Omental fat pad (tissue), 4 donors: ENCODE measurements around the gene ABHD4. TPM values are rescaled to one million over a fixed set of nuclear protein-coding genes. Genes with fewer than 3 reads are reported as not detected.
"Not testable (repeated sequence)": the region's sequence is repeated elsewhere in the genome, so short reads cannot be mapped to it uniquely, and the experiment has no call there.

Experiments
- ATAC-seq: fragments of 150-250 bp; one replicate; pipeline ENCODE4 v1.9.1; 2016; ENCODE audit warnings: mild to moderate bottlenecking, moderate library complexity; ENCODE audit not compliant: low FRiP score
- DNase-seq: peaks from one replicate; pipeline ENCODE4 v3.0.0-alpha.2; 2019; ENCODE audit warnings: low spot score
- total RNA-seq, 4 donors: library from RNA; depleted of rRNA; stranded (reverse); fragments of >200 nt; gene quantifications; one replicate each; pipeline ENCODE4 v1.1.0, GENCODE V29; 2016
- TF ChIP-seq, protein P1 (sequence below), 3 donors: fragments of 450-650 bp; IDR thresholded peaks; one replicate each; pipeline ENCODE4 v1.5.1; 2016 to 2017; ENCODE audit warnings: antibody characterized with exemption in 3 of 3, mild to moderate bottlenecking in 3 of 3, moderate library complexity in 2 of 3

ABHD4 gene
- total RNA-seq, 4 donors from 2014 or later, result 14.9 to 33.5 (median 21.1) TPM

GRCh38 chr14:22553445-22553844, 44.7 kb upstream of the ABHD4 start:
- DNase-seq (no peak), ATAC-seq (no peak)
- TF ChIP-seq, protein P1, sequence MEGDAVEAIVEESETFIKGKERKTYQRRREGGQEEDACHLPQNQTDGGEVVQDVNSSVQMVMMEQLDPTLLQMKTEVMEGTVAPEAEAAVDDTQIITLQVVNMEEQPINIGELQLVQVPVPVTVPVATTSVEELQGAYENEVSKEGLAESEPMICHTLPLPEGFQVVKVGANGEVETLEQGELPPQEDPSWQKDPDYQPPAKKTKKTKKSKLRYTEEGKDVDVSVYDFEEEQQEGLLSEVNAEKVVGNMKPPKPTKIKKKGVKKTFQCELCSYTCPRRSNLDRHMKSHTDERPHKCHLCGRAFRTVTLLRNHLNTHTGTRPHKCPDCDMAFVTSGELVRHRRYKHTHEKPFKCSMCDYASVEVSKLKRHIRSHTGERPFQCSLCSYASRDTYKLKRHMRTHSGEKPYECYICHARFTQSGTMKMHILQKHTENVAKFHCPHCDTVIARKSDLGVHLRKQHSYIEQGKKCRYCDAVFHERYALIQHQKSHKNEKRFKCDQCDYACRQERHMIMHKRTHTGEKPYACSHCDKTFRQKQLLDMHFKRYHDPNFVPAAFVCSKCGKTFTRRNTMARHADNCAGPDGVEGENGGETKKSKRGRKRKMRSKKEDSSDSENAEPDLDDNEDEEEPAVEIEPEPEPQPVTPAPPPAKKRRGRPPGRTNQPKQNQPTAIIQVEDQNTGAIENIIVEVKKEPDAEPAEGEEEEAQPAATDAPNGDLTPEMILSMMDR (IDR thresholded peaks at IDR 0.05), result no peak

DNA sequence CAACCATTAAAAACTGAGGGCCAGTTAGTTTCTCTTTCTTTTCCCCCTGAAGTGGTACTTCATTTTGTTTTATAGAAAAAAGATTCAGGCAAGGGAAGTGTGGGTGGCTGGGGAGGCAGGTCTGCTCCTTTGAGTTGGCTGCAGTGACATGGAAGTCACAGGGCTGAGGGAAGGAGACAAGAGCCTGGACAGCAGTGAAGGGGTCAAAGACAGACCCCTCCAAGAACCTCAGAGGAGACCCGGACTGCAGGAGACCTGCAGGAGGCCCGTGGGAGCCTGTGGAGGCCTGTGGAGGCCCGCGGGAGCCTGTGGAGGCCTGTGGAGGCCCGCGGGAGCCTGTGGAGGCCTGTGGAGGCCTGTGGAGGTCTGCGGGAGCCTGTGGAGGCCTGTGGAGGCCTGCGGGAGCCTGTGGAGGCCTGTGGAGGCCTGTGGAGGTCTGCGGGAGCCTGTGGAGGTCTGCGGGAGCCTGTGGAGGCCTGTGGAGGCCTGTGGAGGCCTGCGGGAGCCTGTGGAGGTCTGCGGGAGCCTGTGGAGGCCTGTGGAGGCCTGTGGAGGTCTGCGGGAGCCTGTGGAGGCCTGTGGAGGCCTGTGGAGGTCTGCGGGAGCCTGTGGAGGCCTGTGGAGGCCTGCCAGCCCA, 44.1 kb upstream of the ABHD4 start:
- ATAC-seq, DNase-seq: not testable (repeated sequence)

GRCh38 chr14:22554498-22555383, 43.4 kb upstream of the ABHD4 start:
- TF ChIP-seq, protein P1 (IDR thresholded peaks at IDR 0.05), result no peak
- DNase-seq, result no peak
- ATAC-seq, result no peak

DNA sequence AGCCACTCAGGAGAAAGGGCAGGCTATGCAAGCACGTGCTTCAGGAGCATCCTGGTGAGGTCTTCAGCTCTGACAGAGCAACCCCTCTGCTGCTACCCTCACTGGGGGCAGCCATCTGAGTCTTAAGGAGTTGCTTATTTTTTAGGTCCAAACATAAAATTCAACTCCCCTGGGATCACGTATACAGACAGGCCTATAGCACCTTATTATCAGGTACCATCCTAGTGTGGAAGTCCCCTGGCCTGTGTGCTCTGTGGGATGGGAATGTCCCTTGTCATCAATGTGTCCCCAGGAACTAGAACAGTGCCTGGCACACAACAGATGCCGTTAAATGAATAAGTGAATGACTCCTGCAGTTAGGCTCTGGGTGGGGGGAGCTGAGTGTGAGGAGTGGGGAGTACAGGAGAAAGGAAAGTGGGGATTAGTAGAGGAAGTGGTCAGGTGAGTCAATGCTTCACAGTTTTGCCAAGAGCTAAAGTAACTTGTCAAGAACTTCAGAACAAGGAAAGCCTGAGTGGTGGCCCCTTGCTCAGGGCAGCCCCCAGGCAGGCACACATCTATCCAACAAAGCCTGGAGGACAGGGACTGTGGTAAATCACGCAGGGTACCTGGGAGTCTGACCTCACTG, 42.6 kb upstream of the ABHD4 start:
- ATAC-seq (no peak), DNase-seq (no peak)
- TF ChIP-seq, protein P1 (IDR thresholded peaks at IDR 0.05), result no peak

- ATAC-seq (peak; percentile 11), DNase-seq (no peak)
- TF ChIP-seq, protein P1 (IDR thresholded peaks at IDR 0.05), result no peak
These were observed 41.8 kb upstream of the ABHD4 start for GRCh38 chr14:22556021-22556989.

DNA sequence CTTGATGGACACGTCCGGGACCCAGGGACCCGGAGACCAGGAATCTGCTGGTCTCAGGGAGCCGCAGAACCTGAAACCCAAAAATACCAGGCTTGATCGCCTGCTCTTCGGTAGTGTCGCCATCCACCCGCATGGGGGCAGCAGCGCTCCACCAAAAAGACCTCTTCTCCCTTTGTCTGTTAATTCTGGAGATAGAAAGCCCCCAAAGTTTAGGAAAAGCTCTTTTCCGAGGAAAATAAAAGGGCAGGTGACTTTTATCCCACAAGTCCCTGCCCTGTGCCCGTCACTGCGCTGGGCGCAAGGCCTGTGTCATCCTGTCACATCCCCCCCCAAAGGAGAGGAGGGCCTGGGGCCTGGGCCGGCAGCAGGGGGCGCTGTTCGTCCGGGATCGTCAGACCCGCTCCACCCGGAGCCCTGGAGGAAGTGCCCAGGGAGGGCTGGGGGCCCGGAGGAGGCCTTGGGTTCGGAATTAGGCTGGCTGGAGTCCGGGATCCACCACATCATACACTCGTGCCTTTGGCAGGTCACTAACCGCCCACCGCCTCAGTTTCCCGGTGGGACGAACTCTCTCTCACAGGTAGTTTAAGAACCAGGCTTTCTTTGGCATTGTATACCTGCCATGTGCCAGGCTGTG, 41.0 kb upstream of the ABHD4 start:
- TF ChIP-seq, protein P1 (IDR thresholded peaks at IDR 0.05), result peak in 2 of 3 donors; percentile 89 to 99
- peak; percentile 59 for DNase-seq
- ATAC-seq, result peak; percentile 86
